K562 (cell line): ENCODE data around the gene EDRF1. TPM values are rescaled to one million over a fixed set of nuclear protein-coding genes. Genes with fewer than 3 reads are reported as not detected.

Experiments
- ATAC-seq: fragments of 200-7000 bp; cut with Tn5 transposase; 3 replicates; pipeline ENCODE4 v1.9.1; 2020; ENCODE audit warnings: moderate library complexity
- BruUV-seq: library from RNA; stranded (reverse); fragments of 400-500 nt; replicated peaks from 2 replicates; lab custom pipeline; 2021; lab: Mats Ljungman, UMichigan
- CTCF ChIA-PET: fragments of 300-600 bp; formaldehyde crosslinking; extraction: SDS; loops from one replicate; lab custom pipeline; 2021; ENCODE audit warnings: low intra/inter-chr PET ratio; lab: Yijun Ruan, JAX
- POLR2A ChIA-PET: fragments of 300-600, 350-650 bp; sonication (Branson Sonifier 250); formaldehyde crosslinking; extraction: SDS; loops from one replicate; lab custom pipeline; 2021; ENCODE audit warnings: antibody characterized with exemption, inconsistent platforms; lab: Yijun Ruan, JAX
- DNase-seq, 4 experiments: peaks; one replicate each; pipeline versions ENCODE4 v3.0.0 to v3.0.0-alpha.2; 2011 to 2018; ENCODE audit warnings: low spot score in 3 of 4, mixed read lengths in 3 of 4; ENCODE audit errors: extremely low read depth in 1 of 4
- FAIRE-seq: peaks from 2 replicates; lab custom pipeline; 2011; peaks lifted over from hg19 to GRCh38; lab: Jason Lieb, UNC
- H2AFZ ChIP-seq: 2 replicates; pipeline ENCODE4 v1.6.0; 2011; ENCODE audit warnings: low read depth, low read length, control low read depth, inconsistent platforms
- H3K27ac ChIP-seq: fragments of 200-600 bp; 3 replicates; pipeline ENCODE4 v1.8.0; 2011; ENCODE audit warnings: low read depth, mild to moderate bottlenecking, control low read depth, inconsistent platforms, low read length, moderate library complexity, mixed read lengths; ENCODE audit errors: extremely low read depth
- H3K27me3 ChIP-seq, 2 experiments: fragments of 300-600 bp in 1 of 2; 2 replicates in 1 of 2; 3 replicates in 1 of 2; pipeline versions ENCODE4 v1.6.0 to v1.8.0; 2011; ENCODE audit warnings: inconsistent platforms in 2 of 2, low read length in 2 of 2, mild to moderate bottlenecking in 1 of 2, mixed read lengths in 1 of 2, moderate library complexity in 1 of 2; ENCODE audit not compliant: control insufficient read depth in 2 of 2, insufficient read depth in 2 of 2
- H3K36me3 ChIP-seq: fragments of 300-600 bp; 3 replicates; pipeline ENCODE4 v1.8.0; 2011; ENCODE audit warnings: mild to moderate bottlenecking, low read length, inconsistent platforms; ENCODE audit not compliant: control insufficient read depth, insufficient read depth
- H3K4me1 ChIP-seq, 2 experiments: fragments of 200-600 bp in 1 of 2; replicated peaks in 1 of 2; 2 replicates in 1 of 2; 3 replicates in 1 of 2; pipeline versions ENCODE4 v1.5.1 to v1.8.0; 2011; ENCODE audit warnings: inconsistent platforms in 2 of 2, low read length in 2 of 2, mild to moderate bottlenecking in 1 of 2, mixed read lengths in 1 of 2, moderate library complexity in 1 of 2; ENCODE audit not compliant: control insufficient read depth in 2 of 2, insufficient read depth in 2 of 2
- H3K4me2 ChIP-seq: 2 replicates; pipeline ENCODE4 v1.6.1; 2011; ENCODE audit warnings: low read length, control low read depth, inconsistent platforms, mixed read lengths; ENCODE audit not compliant: insufficient read depth
- H3K4me3 ChIP-seq: fragments of 200-600 bp; sonication (generic), shearing (Covaris generic); 2 replicates; pipeline ENCODE4 v1.5.1; 2016; ENCODE audit warnings: control low read depth, inconsistent platforms
- H3K79me2 ChIP-seq: fragments of 200-600 bp; 3 replicates; pipeline ENCODE4 v1.8.0; 2011; ENCODE audit warnings: low read length, inconsistent platforms; ENCODE audit not compliant: control insufficient read depth, insufficient read depth
- H3K9ac ChIP-seq, 2 experiments: 2 replicates each; pipeline versions ENCODE4 v1.6.0 to v1.6.1; 2011; ENCODE audit warnings: low read depth in 2 of 2, low read length in 2 of 2, control low read depth in 1 of 2, inconsistent platforms in 1 of 2, mild to moderate bottlenecking in 1 of 2, mixed read lengths in 1 of 2; ENCODE audit not compliant: insufficient read depth in 1 of 2
- H3K9me1 ChIP-seq: one replicate; pipeline ENCODE4 v1.6.0; 2011; ENCODE audit warnings: inconsistent platforms, mild to moderate bottlenecking, low read length, moderate library complexity; ENCODE audit not compliant: control insufficient read depth, insufficient read depth
- H3K9me3 ChIP-seq: replicated peaks from 2 replicates; pipeline ENCODE4 v1.5.1; 2011; ENCODE audit warnings: low read depth, low read length, inconsistent platforms; ENCODE audit not compliant: control insufficient read depth, insufficient read depth
- H4K20me1 ChIP-seq: replicated peaks from 2 replicates; pipeline ENCODE4 v1.6.1; 2011; ENCODE audit warnings: low read length, inconsistent platforms, mixed read lengths; ENCODE audit not compliant: control insufficient read depth, insufficient read depth
- JUN ChIP-seq, 2 experiments: sonication (generic) in 1 of 2; formaldehyde crosslinking in 1 of 2; IDR thresholded peaks; 2 replicates each; pipeline versions ENCODE4 v1.6.1 to v1.8.0; 2012 to 2022; ENCODE audit warnings: borderline replicate concordance in 2 of 2, mild to moderate bottlenecking in 2 of 2, improper control_type of control experiment in 1 of 2, low read depth in 1 of 2, low read length in 1 of 2, missing genetic modification reagents in 1 of 2
- NFATC3 ChIP-seq: fragments of 450-650 bp; IDR thresholded peaks from 2 replicates; pipeline ENCODE4 v1.6.1; 2017; ENCODE audit warnings: mild to moderate bottlenecking
- NFIC ChIP-seq: fragments of 450-650 bp; IDR thresholded peaks from 2 replicates; pipeline ENCODE4 v1.6.1; 2017; ENCODE audit warnings: mild to moderate bottlenecking, inconsistent platforms
- NFIX ChIP-seq: fragments of 250-450 bp; sonication (Bioruptor Pico); IDR thresholded peaks from 2 replicates; pipeline ENCODE4 v1.4.0; 2020; ENCODE audit warnings: low read depth, mild to moderate bottlenecking, moderate library complexity
- SIN3A ChIP-seq, 2 experiments: fragments of 150-350 bp in 1 of 2; IDR thresholded peaks; 2 replicates each; pipeline ENCODE4 v1.6.1; 2011 to 2016; ENCODE audit warnings: borderline replicate concordance in 2 of 2, low read depth in 2 of 2, low read length in 2 of 2, mild to moderate bottlenecking in 2 of 2, moderate library complexity in 2 of 2; ENCODE audit not compliant: control insufficient read depth in 1 of 2
- SMAD1 ChIP-seq: fragments of 150-350 bp; IDR thresholded peaks from 2 replicates; pipeline ENCODE4 v1.6.1; 2014; ENCODE audit warnings: low read length, low read depth; ENCODE audit not compliant: partially characterized antibody
- TARDBP ChIP-seq: fragments of 450-650 bp; IDR thresholded peaks from 2 replicates; pipeline ENCODE4 v1.6.1; 2016
- ZBTB1 ChIP-seq: sonication (generic); formaldehyde crosslinking; IDR thresholded peaks from 2 replicates; pipeline ENCODE4 v1.8.1; 2023; ENCODE audit warnings: missing genetic modification reagents, low read depth, mild to moderate bottlenecking, borderline replicate concordance
- ZNF668 ChIP-seq: fragments of 250-450 bp; sonication (Bioruptor Pico); IDR thresholded peaks from 2 replicates; pipeline ENCODE4 v1.8.0; 2022; ENCODE audit warnings: mild to moderate bottlenecking, inconsistent platforms
- WGBS: fragments of 100-300 bp; shearing (Covaris generic); methylation state at CpG from one replicate; pipeline ENCODE4 v1.1.6; 2016; ENCODE audit warnings: low coverage, mixed read lengths; ENCODE audit not compliant: insufficient coverage; ENCODE audit errors: missing lambda C conversion rate; 5-methylcytosine and 5-hydroxymethylcytosine counted together
- in situ Hi-C: fragments of 300-500 bp; cut with MboI; formaldehyde crosslinking; loops from 4 replicates; pipeline ENCODE4 v1.15.0; 2018; ENCODE audit warnings: inconsistent platforms, mixed read lengths
- intact Hi-C: fragments of 100-400 bp; cut with micrococcal nuclease; formaldehyde crosslinking; loops from 2 replicates; pipeline ENCODE4 v1.14.2; 2022
- polyA plus RNA-seq, 8 experiments: library from polyadenylated mRNA; depleted of rRNA in 4 of 8; stranded (reverse) in 5 of 8; unstranded in 3 of 8; fragments of >200 nt; fragmentation: Nextera tagmentation in 2 of 8; fragmentation: Illumina TruSeq in 1 of 8; extraction: Ambion mirVana in 2 of 8; extraction: Trizol in 1 of 8; gene quantifications; 2 replicates each; pipeline versions ENCODE4 v1.2.1 to v1.2.3, GENCODE V29; 2011 to 2014; ENCODE audit warnings: inconsistent platforms in 1 of 8, missing spikeins in 1 of 8
- total RNA-seq, 7 experiments: library from RNA; depleted of rRNA in 6 of 7; stranded (reverse); fragments of >200 nt in 6 of 7; fragmentation: Illumina TruSeq in 2 of 7; extraction: Trizol in 2 of 7; gene quantifications; 2 replicates each; pipeline versions ENCODE4 v1.2.1 to v1.2.3, GENCODE V29; 2011 to 2021; ENCODE audit warnings: low replicate concordance in 1 of 7

EDRF1 gene
- total and polyA plus RNA-seq, 9 of the 15 experiments (the other 6 are each of a cell fraction or from before 2014, with no cell fraction given): 7.6 to 26.0 (median 18.6) TPM

- H3K4me1 ChIP-seq: no peaks in the 10 kb centered on the region; a peak in 1 of 5 replicates
- H3K4me2 ChIP-seq: no peak overlapping the region
- no peaks in the 10 kb centered on the region for H4K20me1 ChIP-seq
- H3K27me3 ChIP-seq: no peaks in the 10 kb centered on the region
- ATAC-seq (no peak), DNase-seq (no peak), FAIRE-seq (no peak)
- no peak overlapping the region for H3K9ac ChIP-seq
- CTCF ChIA-PET: no interaction called here
- H3K27ac ChIP-seq: no peak overlapping the region
- peaks cover 32% of the 10 kb centered on the region; the same call in 2 of the 3 replicates for H3K36me3 ChIP-seq
- POLR2A ChIA-PET: no interaction called here
- in situ Hi-C loops (no loop called here), intact Hi-C loops (no loop called here)
- H3K9me1 ChIP-seq: no peaks in the 10 kb centered on the region
- no peak overlapping the region for H3K4me3 ChIP-seq
- H2AFZ ChIP-seq: no peak overlapping the region
- BruUV-seq: no TSS peak
- H3K79me2 ChIP-seq: no peaks in the 10 kb centered on the region
- TF ChIP-seq NFATC3: no peak
- 78% methylated on average over 4 of the region's 4 CpGs for WGBS
- no peaks in the 10 kb centered on the region for H3K9me3 ChIP-seq
Observed at GRCh38 chr10:125766511-125766910, 47.0 kb downstream of the EDRF1 start.

DNA sequence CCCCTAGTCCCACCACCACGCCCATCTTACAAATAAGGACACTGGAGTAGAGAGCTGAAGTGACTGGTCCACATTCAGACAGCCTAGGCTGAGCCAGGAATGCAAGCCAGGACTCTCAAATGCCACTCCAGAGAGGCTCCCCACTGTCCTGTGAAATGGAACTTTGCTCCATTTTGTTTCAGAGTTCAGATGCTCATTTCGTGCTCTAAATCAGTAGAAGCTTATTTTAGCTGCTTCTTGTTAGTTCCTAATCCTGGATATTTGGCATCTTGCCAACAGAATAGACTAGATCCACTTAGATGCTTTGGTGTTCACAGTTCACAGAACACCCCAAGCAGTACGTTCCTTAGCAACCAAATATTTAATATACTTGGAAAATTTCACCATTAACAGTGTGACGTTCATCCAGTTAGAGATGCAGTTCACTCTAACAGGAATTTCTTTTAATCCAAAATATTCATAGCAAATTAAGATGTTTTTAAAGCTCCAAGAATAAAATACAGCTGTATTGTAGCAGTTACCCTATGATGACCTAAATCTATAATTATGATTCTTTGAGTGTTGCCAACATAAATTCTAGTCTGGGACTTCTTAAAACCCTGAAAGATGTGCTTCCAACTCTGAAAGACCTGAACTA, 48.8 kb downstream of the EDRF1 start:
- Histone ChIP-seq H3K36me3 (peaks cover 19% of the 10 kb centered on the region; the same call in 2 of the 3 replicates), H3K9me3 (no peaks in the 10 kb centered on the region), H3K4me2 (no peak overlapping the region), H2AFZ (no peak overlapping the region), H3K79me2 (no peaks in the 10 kb centered on the region), H3K4me3 (no peak overlapping the region), H3K27ac (no peak overlapping the region), H3K27me3 (no peaks in the 10 kb centered on the region), H4K20me1 (no peaks in the 10 kb centered on the region), H3K9ac (no peak overlapping the region), H3K4me1 (peaks cover 0 to 4% of the 10 kb centered on the region in 2 experiments; a peak in 2 of 5 replicates), H3K9me1 (no peaks in the 10 kb centered on the region)
- TF ChIP-seq ZNF668 (CRISPR knock-in tag) (no peak), NFIX (CRISPR knock-in tag) (peak; percentile 97), JUN (IDR thresholded peaks at IDR 0.05; ENCODE audit: borderline replicate concordance, low read depth, low read length) (no peak), JUN (CRISPR knock-in tag; IDR thresholded peaks at IDR 0.05; ENCODE audit: borderline replicate concordance) (no peak), TARDBP (no peak), SIN3A (IDR thresholded peaks at IDR 0.05; ENCODE audit: borderline replicate concordance in 2 of 2, control insufficient read depth in 1 of 2, low read depth in 2 of 2, low read length in 2 of 2) (no peak), NFIC (peak; percentile 99), SMAD1 (peak; percentile 61), ZBTB1 (CRISPR knock-in tag) (no peak)
- DNase-seq (peak in 3 of 4 experiments; percentile 14 to 36 (median 28)), FAIRE-seq (no peak), ATAC-seq (no peak)
- CTCF ChIA-PET: no interaction called here
- POLR2A ChIA-PET: no interaction called here
- 54% methylated on average over 3 of the region's 4 CpGs for whole genome bisulfite sequencing
- no TSS peak for BruUV-seq
- intact Hi-C loops (no loop called here), in situ Hi-C loops (no loop called here)
